Measurements from ENCODE around the gene EDIL3.

- TF ChIP-seq CTCF (IDR thresholded peaks at IDR 0.05) (no peak), POLR2A (IDR thresholded peaks at IDR 0.05) (no peak)
These were observed 670 bp downstream of the EDIL3 start for GRCh38 chr5:84383816-84384603.

Measured in tibial nerve (tissue), 3 donors.